H1 (cell line): Measurements from ENCODE around the gene RTTN. TPM values are rescaled to one million over a fixed set of nuclear protein-coding genes. Genes with fewer than 3 reads are reported as not detected.
A peak's percentile ranks its signal among the peaks of the same experiment; 100 is the strongest.

Experiments
- ASH2L ChIP-seq: fragments of 200-600, 300-600 bp; sonication (generic); IDR thresholded peaks from one replicate; pipeline ENCODE4 v1.7.1; 2017; ENCODE audit warnings: low read length
- CTBP2 ChIP-seq: IDR thresholded peaks from 2 replicates; pipeline ENCODE4 v1.7.0; 2011; ENCODE audit warnings: borderline replicate concordance, mild to moderate bottlenecking, moderate library complexity, mixed read lengths, low read length; ENCODE audit not compliant: insufficient read depth, insufficient read length
- FOSL1 ChIP-seq: IDR thresholded peaks from 2 replicates; pipeline ENCODE4 v1.6.1; 2011; ENCODE audit warnings: mild to moderate bottlenecking, low read depth, low read length, moderate library complexity; ENCODE audit not compliant: insufficient read depth
- KDM5A ChIP-seq: fragments of 200-600 bp; IDR thresholded peaks from 2 replicates; pipeline ENCODE4 v1.7.1; 2012; ENCODE audit warnings: mild to moderate bottlenecking, low read length, inconsistent platforms, mixed read lengths
- NANOG ChIP-seq: IDR thresholded peaks from 2 replicates; pipeline ENCODE4 v1.6.1; 2011; ENCODE audit warnings: low read length, low read depth, mild to moderate bottlenecking, inconsistent platforms; ENCODE audit not compliant: insufficient read depth, poor library complexity, severe bottlenecking
- RAD21 ChIP-seq, 2 experiments: IDR thresholded peaks in 1 of 2; conservative IDR thresholded peaks in 1 of 2; 2 replicates each; pipeline ENCODE4 v1.6.1; 2011; ENCODE audit warnings: low read depth in 2 of 2, low read length in 2 of 2, improper control_type of control experiment in 1 of 2, inconsistent platforms in 1 of 2, mild to moderate bottlenecking in 1 of 2, moderate library complexity in 1 of 2
- polyA plus RNA-seq, 7 experiments: library from polyadenylated mRNA; depleted of rRNA in 3 of 7; stranded (reverse) in 5 of 7; unstranded in 2 of 7; fragments of >200 nt in 5 of 7; fragments of 200-250 nt in 2 of 7; gene quantifications; 1 replicate in 5 of 7; 2 replicates in 1 of 7; 4 replicates in 1 of 7; pipeline versions ENCODE4 v1.2.1 to v1.2.3, GENCODE V29; 2011 to 2013; ENCODE audit warnings: missing spikeins in 2 of 7, mixed read lengths in 2 of 7
- total RNA-seq: library from RNA; stranded (reverse); fragmentation: NEBNext Ultra II Directional; extraction: Animal tissue kit (Norgen Biotek cat#: 25700); gene quantifications from 2 replicates; pipeline ENCODE4 v1.2.1, GENCODE V29; 2021
- TF ChIP-seq, protein P1 (sequence below): fragments of 300-600 bp; sonication (generic); IDR thresholded peaks from 2 replicates; pipeline ENCODE4 v1.7.1; 2012; ENCODE audit warnings: low read length, moderate library complexity, mild to moderate bottlenecking, inconsistent platforms; ENCODE audit not compliant: insufficient replicate concordance
- TF ChIP-seq, protein P2 (sequence below): IDR thresholded peaks from 2 replicates; pipeline ENCODE4 v1.6.1; 2011; ENCODE audit warnings: low read length, improper control_type of control experiment

RTTN gene
- total and polyA plus RNA-seq, 2 of the 8 experiments (the other 6 are each of a cell fraction or from before 2014, with no cell fraction given): 9.1 to 21.4 TPM

- TF ChIP-seq, protein P1, sequence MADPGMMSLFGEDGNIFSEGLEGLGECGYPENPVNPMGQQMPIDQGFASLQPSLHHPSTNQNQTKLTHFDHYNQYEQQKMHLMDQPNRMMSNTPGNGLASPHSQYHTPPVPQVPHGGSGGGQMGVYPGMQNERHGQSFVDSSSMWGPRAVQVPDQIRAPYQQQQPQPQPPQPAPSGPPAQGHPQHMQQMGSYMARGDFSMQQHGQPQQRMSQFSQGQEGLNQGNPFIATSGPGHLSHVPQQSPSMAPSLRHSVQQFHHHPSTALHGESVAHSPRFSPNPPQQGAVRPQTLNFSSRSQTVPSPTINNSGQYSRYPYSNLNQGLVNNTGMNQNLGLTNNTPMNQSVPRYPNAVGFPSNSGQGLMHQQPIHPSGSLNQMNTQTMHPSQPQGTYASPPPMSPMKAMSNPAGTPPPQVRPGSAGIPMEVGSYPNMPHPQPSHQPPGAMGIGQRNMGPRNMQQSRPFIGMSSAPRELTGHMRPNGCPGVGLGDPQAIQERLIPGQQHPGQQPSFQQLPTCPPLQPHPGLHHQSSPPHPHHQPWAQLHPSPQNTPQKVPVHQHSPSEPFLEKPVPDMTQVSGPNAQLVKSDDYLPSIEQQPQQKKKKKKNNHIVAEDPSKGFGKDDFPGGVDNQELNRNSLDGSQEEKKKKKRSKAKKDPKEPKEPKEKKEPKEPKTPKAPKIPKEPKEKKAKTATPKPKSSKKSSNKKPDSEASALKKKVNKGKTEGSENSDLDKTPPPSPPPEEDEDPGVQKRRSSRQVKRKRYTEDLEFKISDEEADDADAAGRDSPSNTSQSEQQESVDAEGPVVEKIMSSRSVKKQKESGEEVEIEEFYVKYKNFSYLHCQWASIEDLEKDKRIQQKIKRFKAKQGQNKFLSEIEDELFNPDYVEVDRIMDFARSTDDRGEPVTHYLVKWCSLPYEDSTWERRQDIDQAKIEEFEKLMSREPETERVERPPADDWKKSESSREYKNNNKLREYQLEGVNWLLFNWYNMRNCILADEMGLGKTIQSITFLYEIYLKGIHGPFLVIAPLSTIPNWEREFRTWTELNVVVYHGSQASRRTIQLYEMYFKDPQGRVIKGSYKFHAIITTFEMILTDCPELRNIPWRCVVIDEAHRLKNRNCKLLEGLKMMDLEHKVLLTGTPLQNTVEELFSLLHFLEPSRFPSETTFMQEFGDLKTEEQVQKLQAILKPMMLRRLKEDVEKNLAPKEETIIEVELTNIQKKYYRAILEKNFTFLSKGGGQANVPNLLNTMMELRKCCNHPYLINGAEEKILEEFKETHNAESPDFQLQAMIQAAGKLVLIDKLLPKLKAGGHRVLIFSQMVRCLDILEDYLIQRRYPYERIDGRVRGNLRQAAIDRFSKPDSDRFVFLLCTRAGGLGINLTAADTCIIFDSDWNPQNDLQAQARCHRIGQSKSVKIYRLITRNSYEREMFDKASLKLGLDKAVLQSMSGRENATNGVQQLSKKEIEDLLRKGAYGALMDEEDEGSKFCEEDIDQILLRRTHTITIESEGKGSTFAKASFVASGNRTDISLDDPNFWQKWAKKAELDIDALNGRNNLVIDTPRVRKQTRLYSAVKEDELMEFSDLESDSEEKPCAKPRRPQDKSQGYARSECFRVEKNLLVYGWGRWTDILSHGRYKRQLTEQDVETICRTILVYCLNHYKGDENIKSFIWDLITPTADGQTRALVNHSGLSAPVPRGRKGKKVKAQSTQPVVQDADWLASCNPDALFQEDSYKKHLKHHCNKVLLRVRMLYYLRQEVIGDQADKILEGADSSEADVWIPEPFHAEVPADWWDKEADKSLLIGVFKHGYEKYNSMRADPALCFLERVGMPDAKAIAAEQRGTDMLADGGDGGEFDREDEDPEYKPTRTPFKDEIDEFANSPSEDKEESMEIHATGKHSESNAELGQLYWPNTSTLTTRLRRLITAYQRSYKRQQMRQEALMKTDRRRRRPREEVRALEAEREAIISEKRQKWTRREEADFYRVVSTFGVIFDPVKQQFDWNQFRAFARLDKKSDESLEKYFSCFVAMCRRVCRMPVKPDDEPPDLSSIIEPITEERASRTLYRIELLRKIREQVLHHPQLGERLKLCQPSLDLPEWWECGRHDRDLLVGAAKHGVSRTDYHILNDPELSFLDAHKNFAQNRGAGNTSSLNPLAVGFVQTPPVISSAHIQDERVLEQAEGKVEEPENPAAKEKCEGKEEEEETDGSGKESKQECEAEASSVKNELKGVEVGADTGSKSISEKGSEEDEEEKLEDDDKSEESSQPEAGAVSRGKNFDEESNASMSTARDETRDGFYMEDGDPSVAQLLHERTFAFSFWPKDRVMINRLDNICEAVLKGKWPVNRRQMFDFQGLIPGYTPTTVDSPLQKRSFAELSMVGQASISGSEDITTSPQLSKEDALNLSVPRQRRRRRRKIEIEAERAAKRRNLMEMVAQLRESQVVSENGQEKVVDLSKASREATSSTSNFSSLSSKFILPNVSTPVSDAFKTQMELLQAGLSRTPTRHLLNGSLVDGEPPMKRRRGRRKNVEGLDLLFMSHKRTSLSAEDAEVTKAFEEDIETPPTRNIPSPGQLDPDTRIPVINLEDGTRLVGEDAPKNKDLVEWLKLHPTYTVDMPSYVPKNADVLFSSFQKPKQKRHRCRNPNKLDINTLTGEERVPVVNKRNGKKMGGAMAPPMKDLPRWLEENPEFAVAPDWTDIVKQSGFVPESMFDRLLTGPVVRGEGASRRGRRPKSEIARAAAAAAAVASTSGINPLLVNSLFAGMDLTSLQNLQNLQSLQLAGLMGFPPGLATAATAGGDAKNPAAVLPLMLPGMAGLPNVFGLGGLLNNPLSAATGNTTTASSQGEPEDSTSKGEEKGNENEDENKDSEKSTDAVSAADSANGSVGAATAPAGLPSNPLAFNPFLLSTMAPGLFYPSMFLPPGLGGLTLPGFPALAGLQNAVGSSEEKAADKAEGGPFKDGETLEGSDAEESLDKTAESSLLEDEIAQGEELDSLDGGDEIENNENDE: peak; percentile 67
- TF ChIP-seq NANOG (peak; percentile 53), CTBP2 (peak; percentile 54), ASH2L (peak; percentile 67), RAD21 (IDR thresholded peaks at IDR 0.05 in 1 of 2, conservative IDR thresholded peaks at IDR 0.05 in 1 of 2; ENCODE audit: low read depth in 2 of 2, low read length in 2 of 2) (no peak), FOSL1 (no peak), KDM5A (no peak)
- TF ChIP-seq, protein P2, sequence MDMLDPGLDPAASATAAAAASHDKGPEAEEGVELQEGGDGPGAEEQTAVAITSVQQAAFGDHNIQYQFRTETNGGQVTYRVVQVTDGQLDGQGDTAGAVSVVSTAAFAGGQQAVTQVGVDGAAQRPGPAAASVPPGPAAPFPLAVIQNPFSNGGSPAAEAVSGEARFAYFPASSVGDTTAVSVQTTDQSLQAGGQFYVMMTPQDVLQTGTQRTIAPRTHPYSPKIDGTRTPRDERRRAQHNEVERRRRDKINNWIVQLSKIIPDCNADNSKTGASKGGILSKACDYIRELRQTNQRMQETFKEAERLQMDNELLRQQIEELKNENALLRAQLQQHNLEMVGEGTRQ: no peak
These were observed 15.8 kb upstream of the RTTN start (continued) for GRCh38 chr18:70221156-70221914.
